Uterus (tissue), 4 donors: ENCODE results near the gene KSR2. TPM values are rescaled to one million over a fixed set of nuclear protein-coding genes. Genes with fewer than 3 reads are reported as not detected.

Experiments
- DNase-seq, 2 donors: peaks; one replicate each; pipeline ENCODE4 v3.0.0-alpha.2; 2019 to 2020
- H3K27ac ChIP-seq, 2 donors: fragments of 200-600 bp; sonication (generic); 1 replicate in 1 of 2; 2 replicates in 1 of 2; pipeline ENCODE4 v1.5.1; 2016 to 2018
- H3K27me3 ChIP-seq, 2 donors: fragments of 200-600 bp; sonication (generic); one replicate each; pipeline ENCODE4 v1.5.1; 2018 to 2019; ENCODE audit warnings: control low read depth in 1 of 2
- H3K36me3 ChIP-seq, 2 donors: fragments of 200-600 bp; sonication (generic); one replicate each; pipeline ENCODE4 v1.5.1; 2019; ENCODE audit warnings: control low read depth in 1 of 2
- H3K4me1 ChIP-seq, 2 donors: fragments of 200-600 bp; sonication (generic); one replicate each; pipeline ENCODE4 v1.5.1; 2018 to 2019; ENCODE audit warnings: control low read depth in 1 of 2
- H3K4me3 ChIP-seq, 2 donors: fragments of 200-600 bp; sonication (generic); 1 replicate in 1 of 2; 2 replicates in 1 of 2; pipeline ENCODE4 v1.5.1; 2018 to 2019; ENCODE audit warnings: mild to moderate bottlenecking in 1 of 2
- H3K9me3 ChIP-seq, 2 donors: fragments of 200-600 bp; sonication (generic); one replicate each; pipeline ENCODE4 v1.5.1; 2019; ENCODE audit warnings: control low read depth in 1 of 2
- CTCF ChIP-seq, 4 experiments: fragments of 200-600 bp in 2 of 4; fragments of 450-650 bp in 2 of 4; sonication (generic) in 2 of 4; IDR thresholded peaks; one replicate each; pipeline ENCODE4 v1.5.1; 2016 to 2019; ENCODE audit warnings: antibody characterized with exemption in 4 of 4, mild to moderate bottlenecking in 2 of 4, moderate library complexity in 1 of 4
- POLR2A ChIP-seq, 2 donors: fragments of 450-650 bp; IDR thresholded peaks; one replicate each; pipeline ENCODE4 v1.6.1; 2016; ENCODE audit warnings: antibody characterized with exemption in 2 of 2, mild to moderate bottlenecking in 1 of 2, moderate library complexity in 1 of 2
- intact Hi-C: fragments of 100-400 bp; cut with DNase I; formaldehyde crosslinking; loops from one replicate; pipeline ENCODE4 v1.15.1; 2023; ENCODE audit warnings: low total_unique reads
- total RNA-seq, 4 donors: library from RNA; depleted of rRNA in 3 of 4; stranded (reverse); fragments of >200 nt in 3 of 4; gene quantifications; one replicate each; pipeline versions ENCODE4 v1.1.0 to v1.2.4, GENCODE V29; 2014 to 2023
- donor health status: DM: yes; HTN: yes; CAD: no.

Gene KSR2
- total RNA-seq, 4 donors from 2014 or later: 0.03 to 0.28 TPM; not detected in 2

- H3K27ac ChIP-seq: no peak overlapping the region
- no peak overlapping the region for H3K4me3 ChIP-seq
- no peaks in the 10 kb centered on the region for H3K9me3 ChIP-seq
- no peaks in the 10 kb centered on the region for H3K4me1 ChIP-seq
- DNase-seq: no peak
- intact Hi-C loops: no loop called here
- TF ChIP-seq CTCF (IDR thresholded peaks at IDR 0.05) (no peak), POLR2A (IDR thresholded peaks at IDR 0.05) (no peak)
- H3K36me3 ChIP-seq: no peaks in the 10 kb centered on the region
- no peaks in the 10 kb centered on the region for H3K27me3 ChIP-seq
Measured at GRCh38 chr12:117980616-117981015, 11.8 kb upstream of the KSR2 start.

GRCh38 chr12:117977373-117977772 lies 8.6 kb upstream of the KSR2 start:
- intact Hi-C loops: no loop called here

GRCh38 chr12:117975006-117975405 lies 6.2 kb upstream of the KSR2 start:
- no peak overlapping the region for H3K27ac ChIP-seq
- intact Hi-C loops: no loop called here
- TF ChIP-seq CTCF (IDR thresholded peaks at IDR 0.05): no peak
- TF ChIP-seq POLR2A (IDR thresholded peaks at IDR 0.05): no peak
- H3K27me3 ChIP-seq: no peaks in the 10 kb centered on the region
- no peak for DNase-seq
- H3K4me3 ChIP-seq: no peak overlapping the region
- H3K9me3 ChIP-seq: peaks cover 0 to 4% of the 10 kb centered on the region in 2 donors
- H3K36me3 ChIP-seq: no peaks in the 10 kb centered on the region
- no peaks in the 10 kb centered on the region for H3K4me1 ChIP-seq

More at GRCh38 chr12:117977373-117977772, 8.6 kb upstream of the KSR2 start:
- Histone ChIP-seq H3K36me3 (no peaks in the 10 kb centered on the region), H3K9me3 (no peaks in the 10 kb centered on the region), H3K27me3 (no peaks in the 10 kb centered on the region), H3K27ac (no peak overlapping the region), H3K4me1 (no peaks in the 10 kb centered on the region), H3K4me3 (no peak overlapping the region)
- TF ChIP-seq CTCF (IDR thresholded peaks at IDR 0.05): no peak
- no peak for TF ChIP-seq POLR2A (IDR thresholded peaks at IDR 0.05)
- DNase-seq: no peak

GRCh38 chr12:117972301-117972700 lies 3.5 kb upstream of the KSR2 start:
- no peak overlapping the region for H3K27ac ChIP-seq
- H3K4me1 ChIP-seq: no peaks in the 10 kb centered on the region
- peaks cover 0 to 4% of the 10 kb centered on the region in 2 donors for H3K9me3 ChIP-seq
- DNase-seq: no peak
- intact Hi-C loops: no loop called here
- TF ChIP-seq CTCF (IDR thresholded peaks at IDR 0.05) (no peak), POLR2A (IDR thresholded peaks at IDR 0.05) (no peak)
- peaks cover 0 to under 1% of the 10 kb centered on the region in 2 donors for H3K27me3 ChIP-seq
- H3K36me3 ChIP-seq: no peaks in the 10 kb centered on the region
- H3K4me3 ChIP-seq: no peak overlapping the region

GRCh38 chr12:117970334-117970733 lies 1.5 kb upstream of the KSR2 start:
- intact Hi-C loops: no loop called here
- peaks cover 0 to 8% of the 10 kb centered on the region in 2 donors for H3K27me3 ChIP-seq
- H3K9me3 ChIP-seq: peaks cover 0 to 4% of the 10 kb centered on the region in 2 donors
- no peaks in the 10 kb centered on the region for H3K36me3 ChIP-seq
- H3K4me1 ChIP-seq: no peaks in the 10 kb centered on the region
- TF ChIP-seq CTCF (IDR thresholded peaks at IDR 0.05) (no peak), POLR2A (IDR thresholded peaks at IDR 0.05) (no peak)
- H3K27ac ChIP-seq: no peak overlapping the region
- no peak for DNase-seq
- no peak overlapping the region for H3K4me3 ChIP-seq
